Effector memory CD4-positive, alpha-beta T cell (primary cell): ENCODE data around the gene CLPX.
A peak's percentile ranks its signal among the peaks of the same experiment; 100 is the strongest.
"Not testable (repeated sequence)": the region's sequence is repeated elsewhere in the genome, so short reads cannot be mapped to it uniquely, and the experiment has no call there.

ENCODE experiments used
- DNase-seq, 3 donors: peaks; one replicate each; pipeline ENCODE4 v3.0.0-alpha.2; 2020
- H3K27ac ChIP-seq: 2 replicates; pipeline ENCODE4 v1.7.0; 2013; ENCODE audit warnings: mild to moderate bottlenecking, low read length, moderate library complexity; ENCODE audit not compliant: insufficient read depth, poor library complexity, severe bottlenecking
- H3K27me3 ChIP-seq: replicated peaks from 2 replicates; pipeline ENCODE4 v1.7.0; 2013; ENCODE audit warnings: mild to moderate bottlenecking, low read length; ENCODE audit not compliant: insufficient read depth, control insufficient read depth, poor library complexity, severe bottlenecking
- H3K36me3 ChIP-seq: 2 replicates; pipeline ENCODE4 v1.7.0; 2013; ENCODE audit warnings: mild to moderate bottlenecking, low read length, moderate library complexity; ENCODE audit not compliant: control insufficient read depth, insufficient read depth
- H3K4me1 ChIP-seq: 2 replicates; pipeline ENCODE4 v1.7.0; 2013; ENCODE audit warnings: low read length, mild to moderate bottlenecking; ENCODE audit not compliant: control insufficient read depth, insufficient read depth, poor library complexity, severe bottlenecking
- H3K4me3 ChIP-seq: 2 replicates; pipeline ENCODE4 v1.7.0; 2013; ENCODE audit warnings: low read length, low read depth, mild to moderate bottlenecking; ENCODE audit not compliant: insufficient read depth, poor library complexity, severe bottlenecking
- H3K9me3 ChIP-seq: 2 replicates; pipeline ENCODE4 v1.7.0; 2013; ENCODE audit warnings: mild to moderate bottlenecking, low read length, moderate library complexity; ENCODE audit not compliant: control insufficient read depth
- total RNA-seq, 3 donors: gene quantifications; one replicate each; lab custom pipeline; 2026; lab: John Stamatoyannopoulos, UW

The CLPX gene
- 30.4 to 42.5 (median 38.1) reads per million in 3 donors for total RNA-seq

GRCh38 chr15:65184868-65185717 lies at the start of gene CLPX:
Gene CLPX, minus strand, starts transcription at chr15:65185342. Its CDS starts 189 bp downstream, at chr15:65185153.
- Histone ChIP-seq H3K27ac (peak within 1 kb of the TSS; percentile 85), H3K27me3 (no peaks in the 10 kb centered on the region), H3K36me3 (no peaks in the 10 kb centered on the region), H3K4me3 (peak within 1 kb of the TSS; percentile 86), H3K9me3 (no peaks in the 10 kb centered on the region), H3K4me1 (peaks cover 7% of the 10 kb centered on the region)
- DNase-seq, result peak; percentile 86 to 89 (median 89)

GRCh38 chr15:65233696-65234095 lies 48.6 kb upstream of the CLPX start:
- Histone ChIP-seq H3K4me3 (no peak overlapping the region), H3K27me3 (no peaks in the 10 kb centered on the region), H3K36me3 (no peaks in the 10 kb centered on the region), H3K9me3 (no peaks in the 10 kb centered on the region), H3K4me1 (no peaks in the 10 kb centered on the region), H3K27ac (no peak overlapping the region)
- no peak for DNase-seq

GRCh38 chr15:65232520-65232919 lies 47.4 kb upstream of the CLPX start:
- Histone ChIP-seq H3K36me3 (no peaks in the 10 kb centered on the region), H3K4me3 (no peak overlapping the region), H3K27ac (no peak overlapping the region), H3K27me3 (no peaks in the 10 kb centered on the region), H3K9me3 (no peaks in the 10 kb centered on the region), H3K4me1 (no peaks in the 10 kb centered on the region)
- no peak for DNase-seq

GRCh38 chr15:65231306-65231705 lies 46.2 kb upstream of the CLPX start:
- H3K27ac ChIP-seq, result no peak overlapping the region
- H3K4me1 ChIP-seq, result no peaks in the 10 kb centered on the region
- no peak for DNase-seq
- no peaks in the 10 kb centered on the region for H3K27me3 ChIP-seq
- H3K4me3 ChIP-seq, result no peak overlapping the region
- H3K36me3 ChIP-seq, result no peaks in the 10 kb centered on the region
- H3K9me3 ChIP-seq, result no peaks in the 10 kb centered on the region

GRCh38 chr15:65226901-65227300 lies 41.8 kb upstream of the CLPX start:
- not testable (repeated sequence) for H3K27me3 ChIP-seq, H3K4me1 ChIP-seq, H3K36me3 ChIP-seq, H3K4me3 ChIP-seq, H3K27ac ChIP-seq, H3K9me3 ChIP-seq, DNase-seq

GRCh38 chr15:65226221-65226620 lies 41.1 kb upstream of the CLPX start:
- Histone ChIP-seq H3K36me3 (no peaks in the 10 kb centered on the region), H3K4me1 (no peaks in the 10 kb centered on the region), H3K9me3 (no peaks in the 10 kb centered on the region), H3K4me3 (no peak overlapping the region), H3K27ac (no peak overlapping the region), H3K27me3 (no peaks in the 10 kb centered on the region)
- DNase-seq, result no peak

- Histone ChIP-seq H3K36me3 (no peaks in the 10 kb centered on the region), H3K27me3 (no peaks in the 10 kb centered on the region), H3K27ac (no peak overlapping the region), H3K4me3 (no peak overlapping the region), H3K4me1 (no peaks in the 10 kb centered on the region), H3K9me3 (no peaks in the 10 kb centered on the region)
- no peak for DNase-seq
These were observed 38.9 kb upstream of the CLPX start for GRCh38 chr15:65223996-65224395.

- Histone ChIP-seq H3K36me3 (no peaks in the 10 kb centered on the region), H3K9me3 (no peaks in the 10 kb centered on the region), H3K4me1 (no peaks in the 10 kb centered on the region), H3K27ac (no peak overlapping the region), H3K27me3 (no peaks in the 10 kb centered on the region), H3K4me3 (no peak overlapping the region)
- DNase-seq, result no peak
These were observed 37.7 kb upstream of the CLPX start for GRCh38 chr15:65222891-65223290.

GRCh38 chr15:65221697-65222096 lies 36.6 kb upstream of the CLPX start:
- Histone ChIP-seq H3K4me3 (no peak overlapping the region), H3K9me3 (no peaks in the 10 kb centered on the region), H3K4me1 (no peaks in the 10 kb centered on the region), H3K36me3 (no peaks in the 10 kb centered on the region), H3K27ac (no peak overlapping the region), H3K27me3 (no peaks in the 10 kb centered on the region)
- DNase-seq, result no peak

GRCh38 chr15:65219137-65219536 lies 34.0 kb upstream of the CLPX start:
- Histone ChIP-seq H3K9me3 (no peaks in the 10 kb centered on the region), H3K36me3 (no peaks in the 10 kb centered on the region), H3K4me3 (no peak overlapping the region), H3K27me3 (no peaks in the 10 kb centered on the region), H3K27ac (no peak overlapping the region), H3K4me1 (no peaks in the 10 kb centered on the region)
- no peak for DNase-seq
